GM12878 (cell line): Measurements from ENCODE around the gene BTBD9. TPM values are rescaled to one million over a fixed set of nuclear protein-coding genes. Genes with fewer than 3 reads are reported as not detected.

Experiments used
- ATAC-seq: fragments of 200-7000 bp; cut with Tn5 transposase; 3 replicates; pipeline ENCODE4 v1.9.1; 2020; ENCODE audit warnings: mild to moderate bottlenecking, moderate library complexity
- BruUV-seq: library from RNA; stranded (reverse); fragments of 400-500 nt; replicated peaks from 2 replicates; lab custom pipeline; 2021; lab: Mats Ljungman, UMichigan
- CTCF ChIA-PET: fragments of 300-600 bp; sonication (Branson Sonifier 250); formaldehyde crosslinking; extraction: SDS; loops from one replicate; lab custom pipeline; 2021; ENCODE audit warnings: inconsistent platforms; lab: Yijun Ruan, JAX
- POLR2A ChIA-PET: fragments of 350-600 bp; formaldehyde crosslinking; extraction: SDS; loops from one replicate; lab custom pipeline; 2021; ENCODE audit warnings: inconsistent platforms; lab: Charles Lee
- RAD21 ChIA-PET: fragments of 300-600 bp; sonication (Branson Sonifier 250); formaldehyde crosslinking; loops from one replicate; lab custom pipeline; 2023; ENCODE audit warnings: antibody characterized with exemption; ENCODE audit not compliant: unreplicated experiment; lab: Charles Lee
- SMC1A ChIA-PET: fragments of 300-600 bp; sonication (Branson Sonifier 250); formaldehyde crosslinking; loops from one replicate; lab custom pipeline; 2023; ENCODE audit not compliant: unreplicated experiment, uncharacterized antibody; lab: Charles Lee
- DNase-seq: peaks from one replicate; pipeline ENCODE4 v3.0.0-alpha.2; 2011; ENCODE audit warnings: low read depth, low spot score
- FAIRE-seq: peaks from 3 replicates; lab custom pipeline; 2011; peaks lifted over from hg19 to GRCh38; lab: Jason Lieb, UNC
- H2AFZ ChIP-seq: 2 replicates; pipeline ENCODE4 v1.6.0; 2011; ENCODE audit warnings: low read depth, low read length, control low read depth; ENCODE audit not compliant: control insufficient read depth
- H3K27ac ChIP-seq: 2 replicates; pipeline ENCODE4 v1.5.1; 2011; ENCODE audit warnings: control low read depth; ENCODE audit not compliant: control insufficient read depth, insufficient read depth
- H3K27me3 ChIP-seq, 2 experiments: replicated peaks in 1 of 2; 2 replicates each; pipeline versions ENCODE4 v1.6.0 to v1.6.1; 2011; ENCODE audit warnings: low read length in 1 of 2; ENCODE audit not compliant: control insufficient read depth in 2 of 2, insufficient read depth in 2 of 2
- H3K36me3 ChIP-seq, 2 experiments: 2 replicates each; pipeline ENCODE4 v1.5.1; 2011; ENCODE audit warnings: low read length in 1 of 2; ENCODE audit not compliant: control insufficient read depth in 2 of 2, insufficient read depth in 2 of 2
- H3K4me1 ChIP-seq: 2 replicates; pipeline ENCODE4 v1.6.1; 2011; ENCODE audit warnings: mild to moderate bottlenecking, low read length, moderate library complexity, mixed read lengths; ENCODE audit not compliant: control insufficient read depth, insufficient read depth
- H3K4me2 ChIP-seq: 2 replicates; pipeline ENCODE4 v1.6.0; 2011; ENCODE audit warnings: control low read depth; ENCODE audit not compliant: control insufficient read depth, insufficient read depth
- H3K4me3 ChIP-seq: fragments of 200-600 bp; sonication (generic); 2 replicates; pipeline ENCODE4 v1.5.1; 2016
- H3K79me2 ChIP-seq: 2 replicates; pipeline ENCODE4 v1.6.0; 2011; ENCODE audit warnings: low read length; ENCODE audit not compliant: control insufficient read depth, insufficient read depth
- H3K9ac ChIP-seq: 2 replicates; pipeline ENCODE4 v1.8.0; 2011; ENCODE audit warnings: low read length, control low read depth, mixed read lengths; ENCODE audit not compliant: control insufficient read depth, insufficient read depth
- H3K9me3 ChIP-seq: replicated peaks from 3 replicates; pipeline ENCODE4 v1.5.1; 2011; ENCODE audit warnings: mild to moderate bottlenecking, low read length; ENCODE audit not compliant: control insufficient read depth, insufficient read depth
- H4K20me1 ChIP-seq: 2 replicates; pipeline ENCODE4 v1.6.0; 2011; ENCODE audit not compliant: control insufficient read depth, insufficient read depth
- ZBED1 ChIP-seq: IDR thresholded peaks from 2 replicates; pipeline ENCODE4 v1.6.1; 2016; ENCODE audit warnings: borderline replicate concordance
- WGBS: methylation state at CpG from one replicate; pipeline ENCODE4 v1.1.6; 2016; ENCODE audit warnings: low lambda C conversion rate; ENCODE audit not compliant: insufficient replicate concordance, insufficient coverage; ENCODE audit errors: missing lambda C conversion rate; 5-methylcytosine and 5-hydroxymethylcytosine counted together
- in situ Hi-C: fragments of 300-500 bp; cut with MboI; formaldehyde crosslinking; loops from 9 replicates; pipeline ENCODE4 v1.14.3; 2018; ENCODE audit warnings: mixed read lengths
- intact Hi-C: fragments of 100-400 bp; cut with micrococcal nuclease; formaldehyde crosslinking; loops from one replicate; pipeline ENCODE4 v1.14.2; 2022; ENCODE audit not compliant: unreplicated experiment
- polyA plus RNA-seq, 11 experiments: library from polyadenylated mRNA; depleted of rRNA in 4 of 11; unstranded in 6 of 11; stranded (reverse) in 5 of 11; fragments of >200 nt; fragmentation: Nextera tagmentation in 4 of 11; fragmentation: Illumina TruSeq in 1 of 11; extraction: Ambion mirVana in 4 of 11; extraction: Trizol in 1 of 11; gene quantifications; 1 replicate in 1 of 11; 2 replicates in 10 of 11; pipeline versions ENCODE4 v1.2.1 to v1.2.3, GENCODE V29; 2011 to 2016; ENCODE audit warnings: inconsistent platforms in 2 of 11, missing spikeins in 2 of 11, low read depth in 1 of 11
- total RNA-seq, 4 experiments: library from RNA; depleted of rRNA in 3 of 4; stranded (reverse); fragments of >200 nt in 3 of 4; fragmentation: Illumina TruSeq in 1 of 4; extraction: Trizol in 1 of 4; gene quantifications; 2 replicates each; pipeline versions ENCODE4 v1.2.1 to v1.2.3, GENCODE V29; 2013 to 2021
- TF ChIP-seq, protein P1 (sequence below): IDR thresholded peaks from 2 replicates; pipeline ENCODE4 v1.6.1; 2012; ENCODE audit warnings: improper control_type of control experiment, low read depth, low read length; ENCODE audit not compliant: insufficient replicate concordance

BTBD9 gene
- total and polyA plus RNA-seq, 10 of the 15 experiments (the other 5 are each of a cell fraction or from before 2014, with no cell fraction given), result 0.22 to 8.6 (median 4.6) TPM

DNA sequence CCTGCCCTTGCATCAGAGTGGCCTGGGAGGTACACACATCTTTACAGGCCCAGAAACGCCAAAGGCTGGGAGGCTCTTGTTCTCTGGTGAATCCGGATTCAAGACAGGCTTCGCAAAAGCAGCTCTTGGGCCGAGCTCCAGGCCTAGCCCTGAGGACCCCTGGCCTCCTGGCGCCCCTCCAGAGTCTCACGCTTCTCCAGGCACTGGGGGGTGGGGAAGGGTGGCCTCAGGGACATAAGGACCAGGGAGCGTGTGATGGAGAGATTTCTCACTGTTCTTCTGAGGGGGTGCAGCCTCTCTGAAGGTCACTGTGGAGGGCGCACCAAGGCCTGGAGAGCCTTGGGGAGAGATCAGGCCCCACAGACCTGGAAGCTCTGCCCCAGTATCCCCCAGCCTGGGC is 471.0 kb downstream of the BTBD9 start:
- Histone ChIP-seq H3K4me2 (no peak overlapping the region), H3K9me3 (no peaks in the 10 kb centered on the region), H3K27ac (no peak overlapping the region), H3K9ac (no peak overlapping the region), H3K36me3 (no peaks in the 10 kb centered on the region; a peak in 2 of 4 replicates), H3K79me2 (no peaks in the 10 kb centered on the region), H4K20me1 (no peaks in the 10 kb centered on the region), H2AFZ (no peak overlapping the region), H3K27me3 (no peaks in the 10 kb centered on the region), H3K4me1 (no peaks in the 10 kb centered on the region), H3K4me3 (no peak overlapping the region)
- DNase-seq, result no peak
- ChIA-PET SMC1A (no interaction called here), POLR2A (no interaction called here), CTCF (no interaction called here), RAD21 (no interaction called here)
- WGBS, result 98% methylated on average over 7 of the region's 8 CpGs
- no TSS peak for BruUV-seq
- in situ Hi-C loops, result no loop called here
- no peak for ATAC-seq
- TF ChIP-seq ZBED1, result no peak
- TF ChIP-seq, protein P1, sequence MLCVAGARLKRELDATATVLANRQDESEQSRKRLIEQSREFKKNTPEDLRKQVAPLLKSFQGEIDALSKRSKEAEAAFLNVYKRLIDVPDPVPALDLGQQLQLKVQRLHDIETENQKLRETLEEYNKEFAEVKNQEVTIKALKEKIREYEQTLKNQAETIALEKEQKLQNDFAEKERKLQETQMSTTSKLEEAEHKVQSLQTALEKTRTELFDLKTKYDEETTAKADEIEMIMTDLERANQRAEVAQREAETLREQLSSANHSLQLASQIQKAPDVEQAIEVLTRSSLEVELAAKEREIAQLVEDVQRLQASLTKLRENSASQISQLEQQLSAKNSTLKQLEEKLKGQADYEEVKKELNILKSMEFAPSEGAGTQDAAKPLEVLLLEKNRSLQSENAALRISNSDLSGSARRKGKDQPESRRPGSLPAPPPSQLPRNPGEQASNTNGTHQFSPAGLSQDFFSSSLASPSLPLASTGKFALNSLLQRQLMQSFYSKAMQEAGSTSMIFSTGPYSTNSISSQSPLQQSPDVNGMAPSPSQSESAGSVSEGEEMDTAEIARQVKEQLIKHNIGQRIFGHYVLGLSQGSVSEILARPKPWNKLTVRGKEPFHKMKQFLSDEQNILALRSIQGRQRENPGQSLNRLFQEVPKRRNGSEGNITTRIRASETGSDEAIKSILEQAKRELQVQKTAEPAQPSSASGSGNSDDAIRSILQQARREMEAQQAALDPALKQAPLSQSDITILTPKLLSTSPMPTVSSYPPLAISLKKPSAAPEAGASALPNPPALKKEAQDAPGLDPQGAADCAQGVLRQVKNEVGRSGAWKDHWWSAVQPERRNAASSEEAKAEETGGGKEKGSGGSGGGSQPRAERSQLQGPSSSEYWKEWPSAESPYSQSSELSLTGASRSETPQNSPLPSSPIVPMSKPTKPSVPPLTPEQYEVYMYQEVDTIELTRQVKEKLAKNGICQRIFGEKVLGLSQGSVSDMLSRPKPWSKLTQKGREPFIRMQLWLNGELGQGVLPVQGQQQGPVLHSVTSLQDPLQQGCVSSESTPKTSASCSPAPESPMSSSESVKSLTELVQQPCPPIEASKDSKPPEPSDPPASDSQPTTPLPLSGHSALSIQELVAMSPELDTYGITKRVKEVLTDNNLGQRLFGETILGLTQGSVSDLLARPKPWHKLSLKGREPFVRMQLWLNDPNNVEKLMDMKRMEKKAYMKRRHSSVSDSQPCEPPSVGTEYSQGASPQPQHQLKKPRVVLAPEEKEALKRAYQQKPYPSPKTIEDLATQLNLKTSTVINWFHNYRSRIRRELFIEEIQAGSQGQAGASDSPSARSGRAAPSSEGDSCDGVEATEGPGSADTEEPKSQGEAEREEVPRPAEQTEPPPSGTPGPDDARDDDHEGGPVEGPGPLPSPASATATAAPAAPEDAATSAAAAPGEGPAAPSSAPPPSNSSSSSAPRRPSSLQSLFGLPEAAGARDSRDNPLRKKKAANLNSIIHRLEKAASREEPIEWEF, result no peak
- FAIRE-seq, result no peak
- intact Hi-C loops, result no loop called here
